Kidney epithelial cell (primary cell): ENCODE measurements around the gene MFN2. TPM values are rescaled to one million over a fixed set of nuclear protein-coding genes. Genes with fewer than 3 reads are reported as not detected.

ENCODE experiments used
- DNase-seq: peaks from one replicate; pipeline ENCODE4 v3.0.0-alpha.2; 2010; ENCODE audit warnings: low read depth
- H3K27me3 ChIP-seq: 2 replicates; pipeline ENCODE4 v1.6.0; 2011; ENCODE audit warnings: low read length; ENCODE audit not compliant: control insufficient read depth, insufficient read depth
- H3K36me3 ChIP-seq: 2 replicates; pipeline ENCODE4 v1.5.1; 2011; ENCODE audit warnings: low read length; ENCODE audit not compliant: control insufficient read depth, insufficient read depth
- H3K4me3 ChIP-seq: 2 replicates; pipeline ENCODE4 v1.5.1; 2011; ENCODE audit warnings: low read depth, mild to moderate bottlenecking, control low read depth, low read length
- CTCF ChIP-seq: IDR thresholded peaks from 2 replicates; pipeline ENCODE4 v1.5.1; 2011; ENCODE audit warnings: mild to moderate bottlenecking, moderate library complexity, low read length, control low read depth, inconsistent platforms; ENCODE audit not compliant: insufficient read depth, poor library complexity, severe bottlenecking
- total RNA-seq: library from RNA; depleted of rRNA; stranded (reverse); fragments of >200 nt; gene quantifications from 2 replicates; pipeline ENCODE4 v1.2.3, GENCODE V29; 2015

MFN2 gene
- total RNA-seq, 1 donor from 2014 or later = 78.2 TPM

GRCh38 chr1:12011998-12012397, 31.8 kb downstream of the MFN2 start:
- no peak overlapping the region for H3K4me3 ChIP-seq
- no peak for TF ChIP-seq CTCF
- H3K27me3 ChIP-seq = no peaks in the 10 kb centered on the region
- peaks cover 6% of the 10 kb centered on the region for H3K36me3 ChIP-seq
- no peak for DNase-seq

GRCh38 chr1:12012560-12013316, 32.5 kb downstream of the MFN2 start:
- Histone ChIP-seq H3K36me3 (peaks cover 6% of the 10 kb centered on the region), H3K4me3 (no peak overlapping the region), H3K27me3 (no peaks in the 10 kb centered on the region)
- DNase-seq = no peak
- no peak for TF ChIP-seq CTCF

- Histone ChIP-seq H3K36me3 (peaks cover 5% of the 10 kb centered on the region), H3K4me3 (no peak overlapping the region), H3K27me3 (no peaks in the 10 kb centered on the region)
- no peak for TF ChIP-seq CTCF
- no peak for DNase-seq
Observed at GRCh38 chr1:12014141-12014991, 34.1 kb downstream of the MFN2 start.

- DNase-seq = no peak
- Histone ChIP-seq H3K36me3 (peaks cover 4% of the 10 kb centered on the region), H3K27me3 (no peaks in the 10 kb centered on the region), H3K4me3 (no peak overlapping the region)
- TF ChIP-seq CTCF = no peak
Observed at GRCh38 chr1:12015001-12015491, 34.8 kb downstream of the MFN2 start.

GRCh38 chr1:12015499-12015898, 35.3 kb downstream of the MFN2 start:
- Histone ChIP-seq H3K4me3 (no peak overlapping the region), H3K27me3 (no peaks in the 10 kb centered on the region), H3K36me3 (peaks cover 3% of the 10 kb centered on the region)
- no peak for TF ChIP-seq CTCF
- no peak for DNase-seq
